ENCODE results near the gene GRIK4. TPM values are rescaled to one million over a fixed set of nuclear protein-coding genes. Genes with fewer than 3 reads are reported as not detected.

Gene GRIK4
- total RNA-seq, 1 donor from 2014 or later = 4.5 TPM

GRCh38 chr11:120489799-120490198 is 21.7 kb upstream of the GRIK4 start:
- Mint-ChIP-seq H3K27me3 (ENCODE audit: unreplicated experiment) (peaks cover 9% of the 10 kb centered on the region), H3K27ac (ENCODE audit: unreplicated experiment) (no peak overlapping the region), H3K4me1 (ENCODE audit: unreplicated experiment) (peaks cover 8% of the 10 kb centered on the region), H3K9me3 (ENCODE audit: unreplicated experiment) (no peaks in the 10 kb centered on the region), H3K36me3 (ENCODE audit: low read depth, unreplicated experiment) (peaks cover 7% of the 10 kb centered on the region), H3K4me3 (ENCODE audit: unreplicated experiment) (no peak overlapping the region)
- no peak for DNase-seq (ENCODE audit: low spot score)
- TF ChIP-seq, protein P1, sequence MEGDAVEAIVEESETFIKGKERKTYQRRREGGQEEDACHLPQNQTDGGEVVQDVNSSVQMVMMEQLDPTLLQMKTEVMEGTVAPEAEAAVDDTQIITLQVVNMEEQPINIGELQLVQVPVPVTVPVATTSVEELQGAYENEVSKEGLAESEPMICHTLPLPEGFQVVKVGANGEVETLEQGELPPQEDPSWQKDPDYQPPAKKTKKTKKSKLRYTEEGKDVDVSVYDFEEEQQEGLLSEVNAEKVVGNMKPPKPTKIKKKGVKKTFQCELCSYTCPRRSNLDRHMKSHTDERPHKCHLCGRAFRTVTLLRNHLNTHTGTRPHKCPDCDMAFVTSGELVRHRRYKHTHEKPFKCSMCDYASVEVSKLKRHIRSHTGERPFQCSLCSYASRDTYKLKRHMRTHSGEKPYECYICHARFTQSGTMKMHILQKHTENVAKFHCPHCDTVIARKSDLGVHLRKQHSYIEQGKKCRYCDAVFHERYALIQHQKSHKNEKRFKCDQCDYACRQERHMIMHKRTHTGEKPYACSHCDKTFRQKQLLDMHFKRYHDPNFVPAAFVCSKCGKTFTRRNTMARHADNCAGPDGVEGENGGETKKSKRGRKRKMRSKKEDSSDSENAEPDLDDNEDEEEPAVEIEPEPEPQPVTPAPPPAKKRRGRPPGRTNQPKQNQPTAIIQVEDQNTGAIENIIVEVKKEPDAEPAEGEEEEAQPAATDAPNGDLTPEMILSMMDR (IDR thresholded peaks at IDR 0.05; ENCODE audit: unreplicated experiment) = no peak

GRCh38 chr11:120492486-120492885 is 19.1 kb upstream of the GRIK4 start:
- Mint-ChIP-seq H3K27me3 (ENCODE audit: unreplicated experiment) (peaks cover 9% of the 10 kb centered on the region), H3K27ac (ENCODE audit: unreplicated experiment) (no peak overlapping the region), H3K9me3 (ENCODE audit: unreplicated experiment) (no peaks in the 10 kb centered on the region), H3K4me3 (ENCODE audit: unreplicated experiment) (no peak overlapping the region), H3K36me3 (ENCODE audit: low read depth, unreplicated experiment) (no peaks in the 10 kb centered on the region), H3K4me1 (ENCODE audit: unreplicated experiment) (peaks cover 20% of the 10 kb centered on the region)
- TF ChIP-seq, protein P1 (IDR thresholded peaks at IDR 0.05; ENCODE audit: unreplicated experiment) = no peak
- no peak for DNase-seq (ENCODE audit: low spot score)

- TF ChIP-seq, protein P1 (IDR thresholded peaks at IDR 0.05; ENCODE audit: unreplicated experiment) = no peak
- no peak overlapping the region for H3K27ac Mint-ChIP-seq (ENCODE audit: unreplicated experiment)
- no peaks in the 10 kb centered on the region for H3K9me3 Mint-ChIP-seq (ENCODE audit: unreplicated experiment)
- H3K4me1 Mint-ChIP-seq (ENCODE audit: unreplicated experiment) = peaks cover 20% of the 10 kb centered on the region
- peaks cover 9% of the 10 kb centered on the region for H3K27me3 Mint-ChIP-seq (ENCODE audit: unreplicated experiment)
- no peak overlapping the region for H3K4me3 Mint-ChIP-seq (ENCODE audit: unreplicated experiment)
- no peak for DNase-seq (ENCODE audit: low spot score)
- H3K36me3 Mint-ChIP-seq (ENCODE audit: low read depth, unreplicated experiment) = no peaks in the 10 kb centered on the region
Measured at GRCh38 chr11:120494595-120494994, 17.0 kb upstream of the GRIK4 start.

- Mint-ChIP-seq H3K27me3 (ENCODE audit: unreplicated experiment) (peaks cover 6% of the 10 kb centered on the region), H3K27ac (ENCODE audit: unreplicated experiment) (no peak overlapping the region), H3K36me3 (ENCODE audit: low read depth, unreplicated experiment) (no peaks in the 10 kb centered on the region), H3K9me3 (ENCODE audit: unreplicated experiment) (no peaks in the 10 kb centered on the region), H3K4me3 (ENCODE audit: unreplicated experiment) (no peak overlapping the region), H3K4me1 (ENCODE audit: unreplicated experiment) (peaks cover 27% of the 10 kb centered on the region)
- no peak for DNase-seq (ENCODE audit: low spot score)
- TF ChIP-seq, protein P1 (IDR thresholded peaks at IDR 0.05; ENCODE audit: unreplicated experiment) = no peak
Measured at GRCh38 chr11:120499088-120499487, 12.5 kb upstream of the GRIK4 start.

- Mint-ChIP-seq H3K27me3 (ENCODE audit: unreplicated experiment) (peaks cover 2% of the 10 kb centered on the region), H3K27ac (ENCODE audit: unreplicated experiment) (no peak overlapping the region), H3K9me3 (ENCODE audit: unreplicated experiment) (no peaks in the 10 kb centered on the region), H3K4me3 (ENCODE audit: unreplicated experiment) (no peak overlapping the region), H3K36me3 (ENCODE audit: low read depth, unreplicated experiment) (no peaks in the 10 kb centered on the region), H3K4me1 (ENCODE audit: unreplicated experiment) (peaks cover 22% of the 10 kb centered on the region)
- TF ChIP-seq, protein P1 (IDR thresholded peaks at IDR 0.05; ENCODE audit: unreplicated experiment) = no peak
- no peak for DNase-seq (ENCODE audit: low spot score)
Measured at GRCh38 chr11:120499859-120500258, 11.7 kb upstream of the GRIK4 start.
